WTC11 (cell line): ENCODE measurements around the gene ANXA2. TPM values are rescaled to one million over a fixed set of nuclear protein-coding genes. Genes with fewer than 3 reads are reported as not detected.
"Not testable (repeated sequence)": the region's sequence is repeated elsewhere in the genome, so short reads cannot be mapped to it uniquely, and the experiment has no call there.

Experiments
- ATAC-seq: fragments of 200-7000 bp; cut with Tn5 transposase; 2 replicates; pipeline ENCODE4 v1.10.0; 2021; ENCODE audit warnings: mild to moderate bottlenecking, moderate library complexity
- CTCF ChIA-PET: fragments of 300-600 bp; sonication (Branson Sonifier 250); formaldehyde crosslinking; loops from one replicate; lab custom pipeline; 2021; ENCODE audit warnings: antibody characterized with exemption; lab: Charles Lee
- POLR2A ChIA-PET: fragments of 350-600 bp; sonication (Branson Sonifier 250); formaldehyde crosslinking; loops from one replicate; lab custom pipeline; 2021; ENCODE audit warnings: antibody characterized with exemption; lab: Charles Lee
- DNase-seq: peaks from one replicate; pipeline ENCODE4 v3.0.0; 2021; ENCODE audit warnings: low spot score
- H3K27ac Mint-ChIP-seq: 2 replicates; pipeline ENCODE4 v1.8.0; 2021; ENCODE audit warnings: mixed read lengths
- H3K27me3 Mint-ChIP-seq: 2 replicates; pipeline ENCODE4 v1.8.0; 2021; ENCODE audit warnings: low read depth, mild to moderate bottlenecking, moderate library complexity, mixed read lengths
- H3K36me3 Mint-ChIP-seq: 2 replicates; pipeline ENCODE4 v1.8.0; 2021; ENCODE audit warnings: mixed read lengths
- H3K4me1 Mint-ChIP-seq: 2 replicates; pipeline ENCODE4 v1.8.0; 2022; ENCODE audit warnings: mixed read lengths
- H3K4me3 Mint-ChIP-seq: 2 replicates; pipeline ENCODE4 v1.8.0; 2021; ENCODE audit warnings: mild to moderate bottlenecking, moderate library complexity, mixed read lengths
- H3K9me3 Mint-ChIP-seq: 2 replicates; pipeline ENCODE4 v1.8.0; 2021; ENCODE audit warnings: mixed read lengths
- AFF4 ChIP-seq: sonication (generic); formaldehyde crosslinking; IDR thresholded peaks from 2 replicates; pipeline ENCODE4 v1.8.1; 2023; ENCODE audit warnings: mild to moderate bottlenecking, missing genetic modification reagents, borderline replicate concordance
- ARID4B ChIP-seq: sonication (generic); formaldehyde crosslinking; IDR thresholded peaks from 2 replicates; pipeline ENCODE4 v1.8.0; 2023; ENCODE audit warnings: missing genetic modification reagents, mild to moderate bottlenecking, borderline replicate concordance
- ATF3 ChIP-seq: sonication (generic); formaldehyde crosslinking; conservative IDR thresholded peaks from 2 replicates; pipeline ENCODE4 v1.8.1; 2022; ENCODE audit warnings: mild to moderate bottlenecking, missing genetic modification reagents
- CTCF ChIP-seq: fragments of 200-600 bp; IDR thresholded peaks from 2 replicates; pipeline ENCODE4 v1.8.0; 2022; ENCODE audit warnings: antibody characterized with exemption
- E2F1 ChIP-seq: sonication (generic); formaldehyde crosslinking; IDR thresholded peaks from 2 replicates; pipeline ENCODE4 v1.8.0; 2022; ENCODE audit warnings: mild to moderate bottlenecking, missing genetic modification reagents
- ELF4 ChIP-seq: sonication (generic); formaldehyde crosslinking; IDR thresholded peaks from 2 replicates; pipeline ENCODE4 v1.8.1; 2022; ENCODE audit warnings: low read depth, mild to moderate bottlenecking, moderate library complexity, missing genetic modification reagents
- IRF2 ChIP-seq: sonication (generic); formaldehyde crosslinking; IDR thresholded peaks from 2 replicates; pipeline ENCODE4 v1.8.0; 2022; ENCODE audit warnings: low read depth, missing genetic modification reagents, borderline replicate concordance
- MAX ChIP-seq: sonication (generic); formaldehyde crosslinking; IDR thresholded peaks from 2 replicates; pipeline ENCODE4 v1.8.0; 2022; ENCODE audit warnings: mild to moderate bottlenecking, missing genetic modification reagents
- SMAD4 ChIP-seq: sonication (generic); formaldehyde crosslinking; IDR thresholded peaks from 2 replicates; pipeline ENCODE4 v1.8.0; 2022; ENCODE audit warnings: mild to moderate bottlenecking, missing genetic modification reagents
- ZNF512 ChIP-seq: sonication (generic); formaldehyde crosslinking; IDR thresholded peaks from 2 replicates; pipeline ENCODE4 v1.8.1; 2022; ENCODE audit warnings: missing genetic modification reagents, borderline replicate concordance
- total RNA-seq: library from RNA; stranded (reverse); gene quantifications from 3 replicates; pipeline ENCODE4 v1.2.3, GENCODE V29; 2021

The ANXA2 gene
- total RNA-seq, 1 experiment from 2014 or later: 152 TPM

GRCh38 chr15:60362321-60363086, 35.3 kb downstream of the ANXA2 start (continued):
- TF ChIP-seq ARID4B (no peak), ELF4 (CRISPR knock-in tag) (no peak), SMAD4 (CRISPR knock-in tag) (no peak), IRF2 (CRISPR knock-in tag) (no peak), MAX (CRISPR knock-in tag) (no peak), AFF4 (no peak), E2F1 (CRISPR knock-in tag) (no peak), ATF3 (CRISPR knock-in tag) (no peak), ZNF512 (no peak)

- ATAC-seq (peak; percentile 83), DNase-seq (peak; percentile 36)
- H3K4me1 Mint-ChIP-seq, POLR2A ChIA-PET, H3K27me3 Mint-ChIP-seq, H3K4me3 Mint-ChIP-seq, H3K9me3 Mint-ChIP-seq, H3K27ac Mint-ChIP-seq: not testable (repeated sequence)
- TF ChIP-seq CTCF: peak; percentile 64
- CTCF ChIA-PET: interaction anchor here (0.7 to 2.9 kb wide), 11 partner anchors 14 to 635 kb away, joined by 3 to 27 read pairs (median 4); no protein-coding TSS in a partner anchor
- peaks cover 16% of the 10 kb centered on the region; the same call in 1 of the 2 replicates for H3K36me3 Mint-ChIP-seq
Measured at GRCh38 chr15:60359738-60360137, 38.0 kb downstream of the ANXA2 start.
